Measurements from ENCODE around the gene AHR.
"Not testable (repeated sequence)": the region's sequence is repeated elsewhere in the genome, so short reads cannot be mapped to it uniquely, and the experiment has no call there.

The AHR gene

GRCh38 chr7:17342756-17343155 is 44.3 kb downstream of the AHR start:
- DNase-seq, result no peak

GRCh38 chr7:17347401-17347800 is 48.9 kb downstream of the AHR start:
- DNase-seq, result no peak

- not testable (repeated sequence) for DNase-seq
These were observed 50.5 kb downstream of the AHR start for GRCh38 chr7:17348932-17349331.

- DNase-seq, result not testable (repeated sequence)
These were observed 51.9 kb downstream of the AHR start for GRCh38 chr7:17350321-17350720.

- not testable (repeated sequence) for DNase-seq
These were observed 55.4 kb downstream of the AHR start for GRCh38 chr7:17353650-17354419.

- no peak for DNase-seq
These were observed 56.0 kb downstream of the AHR start for GRCh38 chr7:17354473-17354872.

- no peak for DNase-seq
These were observed 56.6 kb downstream of the AHR start for GRCh38 chr7:17355050-17355449.

GRCh38 chr7:17357952-17358351 is 59.5 kb downstream of the AHR start:
- DNase-seq, result no peak

GRCh38 chr7:17359610-17360009 is 61.2 kb downstream of the AHR start:
- DNase-seq, result no peak

- DNase-seq, result no peak
These were observed 64.1 kb downstream of the AHR start for GRCh38 chr7:17362439-17363105.

GRCh38 chr7:17364671-17365070 is 66.2 kb downstream of the AHR start:
- no peak for DNase-seq

- DNase-seq, result no peak
These were observed 67.3 kb downstream of the AHR start for GRCh38 chr7:17365775-17366174.

- DNase-seq, result no peak
These were observed 69.0 kb downstream of the AHR start for GRCh38 chr7:17367502-17367901.

GRCh38 chr7:17368856-17369524 is 70.5 kb downstream of the AHR start:
- no peak for DNase-seq

- DNase-seq, result no peak
These were observed 71.4 kb downstream of the AHR start for GRCh38 chr7:17369691-17370426.

GRCh38 chr7:17370901-17371585 is 72.6 kb downstream of the AHR start:
- DNase-seq, result no peak

- no peak for DNase-seq
These were observed 73.4 kb downstream of the AHR start for GRCh38 chr7:17371671-17372524.

GRCh38 chr7:17374157-17374556 is 75.7 kb downstream of the AHR start:
- no peak for DNase-seq

- no peak for DNase-seq
These were observed 76.2 kb downstream of the AHR start for GRCh38 chr7:17374654-17375053.

- DNase-seq, result no peak
These were observed 78.1 kb downstream of the AHR start for GRCh38 chr7:17376595-17376994.

All from CD4-positive, alpha-beta T cell treated with Interleukin-17A for 1 hour (primary cell).